Duodenal mucosa (tissue), 2 donors: ENCODE data around the gene NMT2.

Source experiments
- H3K27ac ChIP-seq: one replicate; pipeline ENCODE4 v1.7.0; 2013; ENCODE audit warnings: low read depth, low read length
- H3K27me3 ChIP-seq, 2 donors: one replicate each; pipeline ENCODE4 v1.7.0; 2013; ENCODE audit warnings: low read length in 2 of 2, control low read depth in 1 of 2; ENCODE audit not compliant: insufficient read depth in 2 of 2, control insufficient read depth in 1 of 2
- H3K36me3 ChIP-seq, 2 donors: one replicate each; pipeline ENCODE4 v1.7.0; 2013; ENCODE audit warnings: low read length in 2 of 2, control low read depth in 1 of 2; ENCODE audit not compliant: insufficient read depth in 2 of 2, control insufficient read depth in 1 of 2
- H3K4me1 ChIP-seq, 2 donors: one replicate each; pipeline ENCODE4 v1.7.0; 2013; ENCODE audit warnings: low read length in 2 of 2, control low read depth in 1 of 2; ENCODE audit not compliant: insufficient read depth in 2 of 2, control insufficient read depth in 1 of 2
- H3K4me3 ChIP-seq, 2 donors: one replicate each; pipeline ENCODE4 v1.7.0; 2013; ENCODE audit warnings: low read length in 2 of 2, low read depth in 1 of 2
- H3K9ac ChIP-seq, 2 donors: one replicate each; pipeline ENCODE4 v1.7.0; 2013; ENCODE audit warnings: low read length in 2 of 2, low read depth in 1 of 2
- H3K9me3 ChIP-seq, 2 donors: one replicate each; pipeline ENCODE4 v1.7.0; 2013; ENCODE audit warnings: low read length in 2 of 2, control low read depth in 1 of 2; ENCODE audit not compliant: control insufficient read depth in 1 of 2

Gene NMT2

DNA sequence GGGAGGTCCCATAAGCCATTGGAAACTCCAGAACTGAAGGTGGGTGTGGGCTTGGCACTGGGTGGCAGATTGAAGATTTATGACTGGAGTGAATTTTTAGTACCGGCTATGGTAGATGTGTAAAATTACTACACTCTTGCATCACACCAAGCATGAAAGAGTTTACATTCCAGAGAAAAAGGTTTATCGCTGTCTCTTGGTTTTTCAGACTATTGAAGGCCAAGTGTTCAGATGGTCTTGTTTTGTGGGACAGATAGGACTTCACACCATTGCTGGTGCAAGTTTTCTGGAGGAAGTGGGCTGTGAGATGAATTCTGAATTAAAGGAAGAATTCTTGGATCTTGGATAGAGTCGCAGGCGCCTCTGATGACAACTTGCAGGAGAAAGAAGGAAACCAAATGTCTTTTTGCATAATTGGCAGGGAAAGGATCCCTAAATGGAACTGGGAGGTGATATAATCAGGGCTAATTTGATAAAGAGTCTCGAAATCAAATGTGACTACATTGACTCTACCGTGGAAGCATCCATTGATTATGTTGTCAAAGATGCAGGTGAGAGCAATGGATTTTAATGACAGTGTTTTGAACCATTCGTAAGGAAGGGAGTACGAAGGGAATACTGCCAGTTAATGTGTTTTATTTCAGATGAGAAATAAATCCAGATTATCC, 14.2 kb upstream of the NMT2 start:
- H3K4me1 ChIP-seq = no peaks in the 10 kb centered on the region
- H3K4me3 ChIP-seq = no peak overlapping the region
- H3K36me3 ChIP-seq = no peaks in the 10 kb centered on the region
- H3K27ac ChIP-seq = no peak overlapping the region
- H3K9ac ChIP-seq = no peak overlapping the region
- no peaks in the 10 kb centered on the region for H3K27me3 ChIP-seq
- no peaks in the 10 kb centered on the region for H3K9me3 ChIP-seq

DNA sequence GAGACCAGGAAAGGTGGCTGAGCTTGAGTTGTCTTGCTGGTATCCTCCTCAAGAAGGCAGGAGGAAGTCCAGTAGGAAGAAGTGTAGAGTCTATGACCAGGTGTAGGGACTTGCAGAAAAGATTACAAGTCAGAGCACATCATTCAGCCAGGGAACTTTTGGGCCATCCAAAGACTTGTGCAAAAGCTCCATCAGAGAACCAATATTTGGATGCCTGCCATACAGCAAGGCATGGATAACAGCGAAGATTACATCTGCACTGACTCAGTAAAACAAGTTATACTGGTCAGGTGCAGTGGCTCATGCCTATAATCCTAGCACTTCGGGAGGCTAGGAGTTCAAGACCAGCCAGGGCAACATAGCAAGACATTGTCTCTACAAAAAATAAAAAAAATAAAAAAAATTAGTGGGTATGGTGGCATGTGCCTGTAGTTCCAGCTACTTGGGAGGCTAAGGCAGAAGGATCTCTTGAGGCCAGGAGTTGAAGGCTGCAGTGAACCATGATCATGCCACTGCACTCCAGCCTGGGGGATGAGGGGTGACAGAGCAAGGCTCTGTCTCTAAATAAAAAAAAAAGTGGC, 13.2 kb upstream of the NMT2 start:
- no peaks in the 10 kb centered on the region for H3K4me1 ChIP-seq
- no peaks in the 10 kb centered on the region for H3K27me3 ChIP-seq
- no peak overlapping the region for H3K9ac ChIP-seq
- no peaks in the 10 kb centered on the region for H3K9me3 ChIP-seq
- no peaks in the 10 kb centered on the region for H3K36me3 ChIP-seq
- H3K4me3 ChIP-seq = no peak overlapping the region
- no peak overlapping the region for H3K27ac ChIP-seq

DNA sequence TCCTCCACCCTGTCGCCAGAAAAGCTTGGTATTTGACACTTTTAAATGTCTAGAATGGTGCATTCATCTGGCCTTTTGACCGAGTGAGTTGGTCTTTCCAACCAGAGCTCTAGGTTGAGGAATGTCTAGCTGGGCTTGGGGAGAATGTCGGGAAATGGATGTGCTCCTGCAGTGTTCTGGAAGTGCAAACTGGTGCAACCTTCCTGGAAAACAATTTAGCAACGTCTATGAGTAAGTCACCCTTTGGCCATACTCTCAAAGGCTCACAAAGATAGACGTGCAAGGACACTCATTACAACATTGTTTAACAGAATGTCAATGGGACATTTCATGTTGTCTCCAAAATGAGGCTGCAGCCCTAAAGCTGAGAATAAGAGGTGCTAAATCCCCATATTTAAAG, 12.2 kb upstream of the NMT2 start:
- H3K27ac ChIP-seq = no peak overlapping the region
- H3K9me3 ChIP-seq = no peaks in the 10 kb centered on the region
- no peak overlapping the region for H3K4me3 ChIP-seq
- H3K9ac ChIP-seq = no peak overlapping the region
- H3K36me3 ChIP-seq = no peaks in the 10 kb centered on the region
- H3K27me3 ChIP-seq = no peaks in the 10 kb centered on the region
- no peaks in the 10 kb centered on the region for H3K4me1 ChIP-seq

DNA sequence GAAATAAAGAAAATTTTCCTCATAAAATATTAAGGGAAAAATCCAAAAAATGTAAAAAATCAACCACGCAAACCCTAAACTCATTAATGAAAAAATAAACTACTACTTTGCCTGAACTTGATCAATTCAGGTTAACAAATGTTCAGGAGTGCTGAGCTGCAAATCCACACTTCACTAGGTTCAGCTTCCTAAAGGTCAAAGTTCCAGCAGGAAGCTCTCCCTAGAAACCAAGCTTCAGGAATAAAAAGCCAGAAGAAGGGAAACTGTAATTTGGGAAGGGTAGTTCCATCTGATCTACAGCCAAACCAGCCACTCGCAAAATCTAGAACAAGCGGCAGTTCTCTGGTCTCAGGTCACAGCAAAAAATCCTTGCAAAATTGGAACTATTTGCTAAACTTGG, 7.8 kb upstream of the NMT2 start:
- no peak overlapping the region for H3K9ac ChIP-seq
- H3K4me1 ChIP-seq = no peaks in the 10 kb centered on the region
- no peak overlapping the region for H3K27ac ChIP-seq
- H3K9me3 ChIP-seq = no peaks in the 10 kb centered on the region
- H3K27me3 ChIP-seq = no peaks in the 10 kb centered on the region
- H3K36me3 ChIP-seq = no peaks in the 10 kb centered on the region
- no peak overlapping the region for H3K4me3 ChIP-seq

DNA sequence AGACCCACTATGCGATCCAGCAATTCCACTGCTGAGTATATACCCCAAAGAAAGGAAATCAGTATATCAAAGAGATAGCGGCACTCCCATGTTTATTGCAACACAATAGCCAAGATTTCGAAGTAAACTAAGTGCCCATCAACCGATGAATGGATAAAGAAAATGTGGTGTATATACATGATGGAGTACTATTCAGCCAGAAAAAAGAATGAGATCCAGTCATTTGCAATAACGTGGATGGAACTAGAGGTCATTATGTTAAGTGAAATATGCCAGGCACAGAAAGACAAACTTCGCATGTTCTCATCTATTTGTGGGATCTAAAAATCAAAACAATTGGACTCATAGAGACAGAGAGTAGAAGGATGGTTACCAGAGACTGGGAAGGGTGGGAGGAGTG, 7.1 kb upstream of the NMT2 start:
- no peak overlapping the region for H3K27ac ChIP-seq
- no peak overlapping the region for H3K4me3 ChIP-seq
- no peaks in the 10 kb centered on the region for H3K27me3 ChIP-seq
- H3K9ac ChIP-seq = no peak overlapping the region
- H3K9me3 ChIP-seq = no peaks in the 10 kb centered on the region
- H3K4me1 ChIP-seq = peaks cover 0 to 6% of the 10 kb centered on the region in 2 donors
- no peaks in the 10 kb centered on the region for H3K36me3 ChIP-seq

DNA sequence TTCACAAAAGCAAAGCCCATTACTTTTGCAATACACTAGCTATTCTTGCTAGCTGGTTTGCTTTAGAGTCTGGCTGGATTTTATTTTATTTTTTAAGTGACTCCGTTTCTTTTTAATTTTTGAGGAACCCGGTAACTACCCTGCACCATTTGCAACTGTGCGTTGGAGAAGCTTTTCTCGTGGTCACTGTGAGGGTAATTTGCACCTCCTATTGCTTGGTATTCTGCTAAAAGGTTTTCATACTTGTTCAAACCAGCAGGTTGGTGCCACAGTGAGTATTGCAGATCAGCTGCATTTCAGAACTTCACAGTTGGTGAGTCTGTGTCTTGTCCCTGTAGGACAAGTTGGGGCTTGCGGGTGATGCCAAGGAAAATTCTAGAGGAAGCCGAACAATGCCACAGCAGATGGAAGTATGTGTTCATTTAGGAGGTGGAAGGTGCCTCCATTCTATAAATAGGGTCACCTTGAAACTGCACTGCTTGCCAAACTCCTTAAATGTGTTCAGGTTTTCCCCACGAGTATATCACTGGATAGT, 3.9 kb upstream of the NMT2 start:
- Histone ChIP-seq H3K36me3 (no peaks in the 10 kb centered on the region), H3K27ac (no peak overlapping the region), H3K27me3 (no peaks in the 10 kb centered on the region), H3K4me3 (no peak overlapping the region), H3K9ac (no peak overlapping the region), H3K9me3 (no peaks in the 10 kb centered on the region), H3K4me1 (peaks cover 8 to 23% of the 10 kb centered on the region in 2 donors)

DNA sequence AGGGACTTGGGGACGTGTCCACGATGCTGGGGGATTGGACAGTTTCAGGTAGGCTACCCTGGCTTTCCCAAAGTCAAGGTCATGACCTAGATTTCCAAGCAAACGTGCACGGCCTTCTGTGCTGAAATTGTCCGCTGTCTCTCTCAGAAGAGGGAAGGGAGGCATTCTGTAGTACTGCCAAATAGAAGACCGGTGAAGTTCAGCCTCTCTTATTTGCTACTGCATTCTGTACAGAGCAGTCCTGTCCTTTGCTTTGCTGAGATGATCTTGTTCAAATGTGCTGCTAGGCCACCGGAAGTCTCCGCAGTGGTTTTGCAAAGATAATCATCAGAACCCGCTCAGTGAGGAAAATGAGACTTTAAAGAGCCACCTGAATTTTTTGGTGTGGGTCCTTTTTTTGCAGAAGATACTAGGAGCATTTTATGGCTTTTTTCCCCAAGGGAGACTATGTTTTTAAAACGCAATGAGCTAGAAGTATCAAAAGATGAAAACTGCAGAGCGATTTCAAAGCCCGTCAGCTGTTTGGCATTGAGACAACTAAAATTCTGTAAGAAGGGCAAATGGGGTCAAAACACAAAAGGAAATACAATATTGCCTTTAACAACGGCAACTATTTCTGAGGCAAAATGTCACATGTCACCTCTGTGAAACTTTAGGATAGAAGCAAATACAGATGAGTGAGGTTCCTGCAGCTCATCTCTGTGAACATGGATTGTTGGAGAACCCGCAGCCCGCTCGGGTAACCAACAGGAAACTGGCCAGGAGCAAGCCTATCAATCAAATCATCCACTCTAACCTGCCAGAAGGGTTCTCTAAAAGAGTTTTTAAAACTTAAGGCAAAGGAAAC, 1.3 kb upstream of the NMT2 start:
- no peak overlapping the region for H3K27ac ChIP-seq
- peaks cover 12 to 37% of the 10 kb centered on the region in 2 donors for H3K4me1 ChIP-seq
- peak overlapping the region; percentile 9 to 12 for H3K9ac ChIP-seq
- no peaks in the 10 kb centered on the region for H3K9me3 ChIP-seq
- peak overlapping the region; percentile 53 to 57 for H3K4me3 ChIP-seq
- no peaks in the 10 kb centered on the region for H3K36me3 ChIP-seq
- no peaks in the 10 kb centered on the region for H3K27me3 ChIP-seq

DNA sequence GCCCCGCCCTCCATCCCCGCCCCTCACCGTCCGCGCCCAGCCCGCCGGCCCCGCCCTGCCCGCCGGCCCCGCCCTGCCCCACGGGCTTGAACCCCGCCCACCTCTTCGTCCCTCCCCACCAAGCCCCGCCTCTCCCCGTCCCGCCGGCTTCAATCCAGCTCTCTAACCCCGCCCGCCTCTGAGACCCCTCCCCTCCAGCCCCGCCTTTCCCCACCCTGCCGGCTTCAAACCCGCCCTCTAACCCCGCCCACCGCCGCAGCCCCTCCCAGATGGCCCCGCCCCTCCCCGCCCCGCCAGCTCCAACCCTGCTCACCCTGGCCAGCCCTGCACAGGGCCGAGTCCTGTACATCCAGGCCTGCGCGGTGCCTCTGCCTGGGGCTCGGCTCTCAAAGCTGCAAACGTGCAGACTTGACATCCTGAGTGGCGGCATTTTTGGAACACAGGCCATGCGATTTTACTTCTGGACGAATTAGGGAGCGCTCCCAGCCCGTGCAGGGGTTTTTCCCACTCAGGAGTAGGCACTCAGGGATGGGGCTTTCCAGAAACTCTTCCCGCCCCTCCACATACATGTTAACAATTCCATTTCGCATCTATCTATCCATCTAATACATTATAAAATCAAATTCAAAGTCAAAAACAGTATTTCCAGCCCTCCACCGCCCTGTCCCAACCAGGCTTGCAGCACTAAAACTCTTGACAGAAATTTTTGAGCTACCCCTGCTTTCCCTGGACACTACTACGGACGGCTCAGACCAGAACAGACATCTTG, 477 bp upstream of the NMT2 start:
- H3K27me3 ChIP-seq = no peaks in the 10 kb centered on the region
- H3K36me3 ChIP-seq = no peaks in the 10 kb centered on the region
- peak overlapping the region; percentile 53 to 57 for H3K4me3 ChIP-seq

DNA sequence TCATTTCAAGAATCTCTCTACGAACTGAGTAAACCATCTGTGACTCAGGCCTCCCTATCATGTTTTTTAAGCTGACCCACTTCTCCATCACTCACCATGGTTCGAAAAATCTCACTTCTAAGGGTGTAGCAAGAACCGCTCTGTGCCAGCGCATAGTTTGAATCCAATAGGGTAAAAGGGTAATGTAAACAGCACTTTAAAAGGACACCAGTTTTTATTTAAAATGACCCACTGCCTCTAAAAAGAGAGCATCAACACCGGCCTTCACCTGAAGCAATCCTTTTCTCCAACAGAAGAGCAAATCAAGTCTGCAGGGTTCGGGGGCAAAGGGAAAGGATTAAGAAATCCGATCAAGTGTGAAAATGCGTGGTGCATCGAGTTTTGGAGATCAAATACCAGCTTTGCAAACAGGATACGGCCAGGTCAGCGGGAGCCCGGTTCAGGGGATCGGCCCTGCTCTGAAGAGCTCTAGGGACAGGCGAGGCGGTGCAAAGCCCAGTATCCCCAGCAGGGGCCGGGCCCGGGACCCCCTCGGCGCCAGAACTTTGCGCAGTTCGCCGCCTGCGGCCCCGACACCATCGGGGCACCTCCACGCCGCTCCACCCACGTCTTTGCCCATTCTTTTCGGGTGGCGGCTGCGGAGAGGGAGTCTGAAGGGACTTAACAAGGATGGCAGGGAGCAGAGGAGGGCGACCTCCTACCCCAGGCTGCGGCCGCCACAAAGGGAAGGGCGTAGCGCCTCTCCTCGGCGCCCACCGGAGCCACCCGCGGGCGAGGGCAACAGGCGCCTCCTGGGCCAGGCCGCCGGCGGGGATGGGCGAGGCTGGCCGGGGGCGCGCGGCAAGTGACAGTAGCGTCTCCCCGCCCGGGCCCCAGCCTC, 842 bp downstream of the NMT2 start:
- Histone ChIP-seq H3K4me1 (peaks cover 12 to 37% of the 10 kb centered on the region in 2 donors), H3K4me3 (peak overlapping the region; percentile 73 to 94)

More for the DNA sequence above, 477 bp upstream of the NMT2 start:
- Histone ChIP-seq H3K4me1 (peaks cover 12 to 37% of the 10 kb centered on the region in 2 donors), H3K9ac (peak overlapping the region; percentile 9 to 12), H3K27ac (no peak overlapping the region), H3K9me3 (no peaks in the 10 kb centered on the region)

More for the DNA sequence above, 842 bp downstream of the NMT2 start:
- Histone ChIP-seq H3K27me3 (no peaks in the 10 kb centered on the region), H3K27ac (no peak overlapping the region), H3K9ac (peak overlapping the region; percentile 65 to 77), H3K9me3 (no peaks in the 10 kb centered on the region), H3K36me3 (no peaks in the 10 kb centered on the region)
